ENCODE data around the gene ALB. TPM values are rescaled to one million over a fixed set of nuclear protein-coding genes. Genes with fewer than 3 reads are reported as not detected.
A peak's percentile ranks its signal among the peaks of the same experiment; 100 is the strongest.

The ALB gene
- total RNA-seq, 2 donors from 2014 or later: 1.4 to 3.5 TPM

DNA sequence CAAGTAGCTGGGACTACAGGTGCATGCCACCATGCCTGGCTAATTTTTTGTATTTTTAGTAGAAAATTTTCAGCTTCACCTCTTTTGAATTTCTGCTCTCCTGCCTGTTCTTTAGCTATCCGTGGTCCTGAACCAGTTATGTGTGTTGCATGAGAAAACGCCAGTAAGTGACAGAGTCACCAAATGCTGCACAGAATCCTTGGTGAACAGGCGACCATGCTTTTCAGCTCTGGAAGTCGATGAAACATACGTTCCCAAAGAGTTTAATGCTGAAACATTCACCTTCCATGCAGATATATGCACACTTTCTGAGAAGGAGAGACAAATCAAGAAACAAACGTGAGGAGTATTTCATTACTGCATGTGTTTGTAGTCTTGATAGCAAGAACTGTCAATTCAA lies 13.9 kb downstream of the ALB start:
- Histone ChIP-seq H3K4me3 (ENCODE audit: low read length) (no peak overlapping the region), H3K36me3 (ENCODE audit: control insufficient read depth, insufficient read depth, low read length) (no peaks in the 10 kb centered on the region), H3K9ac (ENCODE audit: extremely low read depth, low read length, poor library complexity, severe bottlenecking) (no peak overlapping the region), H3K27ac (ENCODE audit: low read depth, low read length) (no peak overlapping the region), H3K4me1 (ENCODE audit: control insufficient read depth, insufficient read depth, low read length) (no peaks in the 10 kb centered on the region), H3K27me3 (ENCODE audit: control insufficient read depth, insufficient read depth, low read length, poor library complexity, severe bottlenecking) (no peaks in the 10 kb centered on the region), H3K9me3 (ENCODE audit: control insufficient read depth, low read length) (no peaks in the 10 kb centered on the region)
- Mint-ChIP-seq H3K36me3 (ENCODE audit: low read depth) (no peaks in the 10 kb centered on the region), H3K9me3 (no peaks in the 10 kb centered on the region), H3K4me1 (peaks cover 9% of the 10 kb centered on the region), H3K4me3 (no peak overlapping the region), H3K27me3 (ENCODE audit: insufficient read depth) (no peaks in the 10 kb centered on the region), H3K27ac (no peak overlapping the region)
- DNase-seq: peak; percentile 54
- TF ChIP-seq, protein P1, sequence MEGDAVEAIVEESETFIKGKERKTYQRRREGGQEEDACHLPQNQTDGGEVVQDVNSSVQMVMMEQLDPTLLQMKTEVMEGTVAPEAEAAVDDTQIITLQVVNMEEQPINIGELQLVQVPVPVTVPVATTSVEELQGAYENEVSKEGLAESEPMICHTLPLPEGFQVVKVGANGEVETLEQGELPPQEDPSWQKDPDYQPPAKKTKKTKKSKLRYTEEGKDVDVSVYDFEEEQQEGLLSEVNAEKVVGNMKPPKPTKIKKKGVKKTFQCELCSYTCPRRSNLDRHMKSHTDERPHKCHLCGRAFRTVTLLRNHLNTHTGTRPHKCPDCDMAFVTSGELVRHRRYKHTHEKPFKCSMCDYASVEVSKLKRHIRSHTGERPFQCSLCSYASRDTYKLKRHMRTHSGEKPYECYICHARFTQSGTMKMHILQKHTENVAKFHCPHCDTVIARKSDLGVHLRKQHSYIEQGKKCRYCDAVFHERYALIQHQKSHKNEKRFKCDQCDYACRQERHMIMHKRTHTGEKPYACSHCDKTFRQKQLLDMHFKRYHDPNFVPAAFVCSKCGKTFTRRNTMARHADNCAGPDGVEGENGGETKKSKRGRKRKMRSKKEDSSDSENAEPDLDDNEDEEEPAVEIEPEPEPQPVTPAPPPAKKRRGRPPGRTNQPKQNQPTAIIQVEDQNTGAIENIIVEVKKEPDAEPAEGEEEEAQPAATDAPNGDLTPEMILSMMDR (conservative IDR thresholded peaks at IDR 0.05): no peak
- WGBS, 2 experiments (ENCODE audit: insufficient coverage in 1 of 2, insufficient read length in 1 of 2): 80 to 86% methylated on average over 6 of the region's 6 CpGs

DNA sequence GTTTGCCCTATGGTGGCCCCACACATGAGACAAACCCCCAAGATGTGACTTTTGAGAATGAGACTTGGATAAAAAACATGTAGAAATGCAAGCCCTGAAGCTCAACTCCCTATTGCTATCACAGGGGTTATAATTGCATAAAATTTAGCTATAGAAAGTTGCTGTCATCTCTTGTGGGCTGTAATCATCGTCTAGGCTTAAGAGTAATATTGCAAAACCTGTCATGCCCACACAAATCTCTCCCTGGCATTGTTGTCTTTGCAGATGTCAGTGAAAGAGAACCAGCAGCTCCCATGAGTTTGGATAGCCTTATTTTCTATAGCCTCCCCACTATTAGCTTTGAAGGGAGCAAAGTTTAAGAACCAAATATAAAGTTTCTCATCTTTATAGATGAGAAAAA lies 14.6 kb downstream of the ALB start:
- Histone ChIP-seq H3K9me3 (ENCODE audit: control insufficient read depth, low read length) (no peaks in the 10 kb centered on the region), H3K4me3 (ENCODE audit: low read length) (no peak overlapping the region), H3K36me3 (ENCODE audit: control insufficient read depth, insufficient read depth, low read length) (no peaks in the 10 kb centered on the region), H3K27ac (ENCODE audit: low read depth, low read length) (no peak overlapping the region), H3K27me3 (ENCODE audit: control insufficient read depth, insufficient read depth, low read length, poor library complexity, severe bottlenecking) (no peaks in the 10 kb centered on the region), H3K9ac (ENCODE audit: extremely low read depth, low read length, poor library complexity, severe bottlenecking) (no peak overlapping the region), H3K4me1 (ENCODE audit: control insufficient read depth, insufficient read depth, low read length) (no peaks in the 10 kb centered on the region)
- H3K27me3 Mint-ChIP-seq (ENCODE audit: insufficient read depth): no peaks in the 10 kb centered on the region
- TF ChIP-seq, protein P1 (conservative IDR thresholded peaks at IDR 0.05): no peak
- no peaks in the 10 kb centered on the region for H3K36me3 Mint-ChIP-seq (ENCODE audit: low read depth)
- H3K27ac Mint-ChIP-seq: no peak overlapping the region
- H3K9me3 Mint-ChIP-seq: no peaks in the 10 kb centered on the region
- H3K4me3 Mint-ChIP-seq: no peak overlapping the region
- H3K4me1 Mint-ChIP-seq: peaks cover 9% of the 10 kb centered on the region
- no peak for DNase-seq
- 93 to 100% methylated on average over 1 of the region's 1 CpG for WGBS, 2 experiments (ENCODE audit: insufficient coverage in 1 of 2, insufficient read length in 1 of 2)

DNA sequence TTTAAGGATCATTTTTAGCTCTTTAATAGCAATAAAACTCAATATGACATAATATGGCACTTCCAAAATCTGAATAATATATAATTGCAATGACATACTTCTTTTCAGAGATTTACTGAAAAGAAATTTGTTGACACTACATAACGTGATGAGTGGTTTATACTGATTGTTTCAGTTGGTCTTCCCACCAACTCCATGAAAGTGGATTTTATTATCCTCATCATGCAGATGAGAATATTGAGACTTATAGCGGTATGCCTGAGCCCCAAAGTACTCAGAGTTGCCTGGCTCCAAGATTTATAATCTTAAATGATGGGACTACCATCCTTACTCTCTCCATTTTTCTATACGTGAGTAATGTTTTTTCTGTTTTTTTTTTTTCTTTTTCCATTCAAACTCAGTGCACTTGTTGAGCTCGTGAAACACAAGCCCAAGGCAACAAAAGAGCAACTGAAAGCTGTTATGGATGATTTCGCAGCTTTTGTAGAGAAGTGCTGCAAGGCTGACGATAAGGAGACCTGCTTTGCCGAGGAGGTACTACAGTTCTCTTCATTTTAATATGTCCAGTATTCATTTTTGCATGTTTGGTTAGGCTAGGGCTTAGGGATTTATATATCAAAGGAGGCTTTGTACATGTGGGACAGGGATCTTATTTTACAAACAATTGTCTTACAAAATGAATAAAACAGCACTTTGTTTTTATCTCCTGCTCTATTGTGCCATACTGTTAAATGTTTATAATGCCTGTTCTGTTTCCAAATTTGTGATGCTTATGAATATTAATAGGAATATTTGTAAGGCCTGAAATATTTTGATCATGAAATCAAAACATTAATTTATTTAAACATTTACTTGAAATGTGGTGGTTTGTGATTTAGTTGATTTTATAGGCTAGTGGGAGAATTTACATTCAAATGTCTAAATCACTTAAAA lies 15.3 kb downstream of the ALB start:
- H3K36me3 ChIP-seq (ENCODE audit: control insufficient read depth, insufficient read depth, low read length): no peaks in the 10 kb centered on the region
- no peak overlapping the region for H3K9ac ChIP-seq (ENCODE audit: extremely low read depth, low read length, poor library complexity, severe bottlenecking)
- WGBS, 2 experiments (ENCODE audit: insufficient coverage in 1 of 2, insufficient read length in 1 of 2): 81 to 100% methylated on average over 2 to 7 of the region's 7 CpGs
- TF ChIP-seq, protein P1 (conservative IDR thresholded peaks at IDR 0.05): no peak
- no peaks in the 10 kb centered on the region for H3K27me3 Mint-ChIP-seq (ENCODE audit: insufficient read depth)
- H3K27ac ChIP-seq (ENCODE audit: low read depth, low read length): no peak overlapping the region
- H3K27me3 ChIP-seq (ENCODE audit: control insufficient read depth, insufficient read depth, low read length, poor library complexity, severe bottlenecking): no peaks in the 10 kb centered on the region
- H3K36me3 Mint-ChIP-seq (ENCODE audit: low read depth): no peaks in the 10 kb centered on the region
- no peak overlapping the region for H3K4me3 Mint-ChIP-seq
- no peaks in the 10 kb centered on the region for H3K9me3 Mint-ChIP-seq
- no peak overlapping the region for H3K27ac Mint-ChIP-seq
- H3K4me1 ChIP-seq (ENCODE audit: control insufficient read depth, insufficient read depth, low read length): no peaks in the 10 kb centered on the region
- H3K9me3 ChIP-seq (ENCODE audit: control insufficient read depth, low read length): no peaks in the 10 kb centered on the region
- H3K4me1 Mint-ChIP-seq: peaks cover 9% of the 10 kb centered on the region
- no peak for DNase-seq
- H3K4me3 ChIP-seq (ENCODE audit: low read length): no peak overlapping the region

All from endodermal cell (in vitro differentiated cells).